ENCODE data around the gene RUFY1. TPM values are rescaled to one million over a fixed set of nuclear protein-coding genes. Genes with fewer than 3 reads are reported as not detected.

RUFY1 gene
- total and polyA plus RNA-seq, 2 of the 13 experiments (the other 11 are each of a cell fraction or from before 2014, with no cell fraction given) = 19.9 to 31.9 TPM

GRCh38 chr5:179559284-179560252, 9.2 kb downstream of the RUFY1 start (continued):
- TF ChIP-seq RNF219 (CRISPR knock-in tag; IDR thresholded peaks at IDR 0.05) (no peak), ZBTB49 (CRISPR knock-in tag; IDR thresholded peaks at IDR 0.05; ENCODE audit: borderline replicate concordance) (no peak), KDM5A (IDR thresholded peaks at IDR 0.05; ENCODE audit: borderline replicate concordance, low read length) (peak; percentile 44; the same call in 1 of the 2 replicates), PTBP1 (IDR thresholded peaks at IDR 0.05; ENCODE audit: low read depth, low read length, poor library complexity, severe bottlenecking) (peak; percentile 38), HDAC1 (CRISPR knock-in tag; IDR thresholded peaks at IDR 0.05) (0 out of 2 replicates have a peak, but pooled peaks have one; percentile 32), THAP7 (CRISPR knock-in tag; IDR thresholded peaks at IDR 0.05) (no peak), MLX (CRISPR knock-in tag; IDR thresholded peaks at IDR 0.05) (no peak), ZFP36L1 (CRISPR knock-in tag; IDR thresholded peaks at IDR 0.05) (0 out of 2 replicates have a peak, but pooled peaks have one; percentile 37), GPBP1L1 (CRISPR knock-in tag; IDR thresholded peaks at IDR 0.05) (no peak), ZNF280B (CRISPR knock-in tag; IDR thresholded peaks at IDR 0.05; ENCODE audit: borderline replicate concordance) (0 out of 2 replicates have a peak, but pooled peaks have one; percentile 20), POLR2A (IDR thresholded peaks at IDR 0.05; ENCODE audit: insufficient read depth in 1 of 2, low read depth in 2 of 2, low read length in 2 of 2) (peak; percentile 42 to 80), ZNF772 (CRISPR knock-in tag; IDR thresholded peaks at IDR 0.05) (0 out of 2 replicates have a peak, but pooled peaks have one; percentile 58), NFIC (IDR thresholded peaks at IDR 0.05; ENCODE audit: low read length) (0 out of 2 replicates have a peak, but pooled peaks have one; percentile 31), FOSL2 (CRISPR knock-in tag; IDR thresholded peaks at IDR 0.05) (0 out of 2 replicates have a peak, but pooled peaks have one; percentile 8), ZNF788 (CRISPR knock-in tag; IDR thresholded peaks at IDR 0.05; ENCODE audit: borderline replicate concordance) (peak; percentile 75; the same call in 1 of the 2 replicates)
